Suprapubic skin (tissue), 3 donors: ENCODE measurements around the gene FAM89A.

Experiments used
- POLR2A ChIP-seq, 2 donors: fragments of 450-650 bp; IDR thresholded peaks; one replicate each; pipeline ENCODE4 v1.6.1; 2017; ENCODE audit warnings: antibody characterized with exemption in 2 of 2, mild to moderate bottlenecking in 2 of 2, moderate library complexity in 2 of 2
- TF ChIP-seq, protein P1 (sequence below), 2 donors: fragments of 200-600 bp in 1 of 2; fragments of 450-650 bp in 1 of 2; sonication (generic) in 1 of 2; IDR thresholded peaks; one replicate each; pipeline ENCODE4 v1.5.1; 2016 to 2019; ENCODE audit warnings: antibody characterized with exemption in 2 of 2, mild to moderate bottlenecking in 1 of 2, moderate library complexity in 1 of 2

DNA sequence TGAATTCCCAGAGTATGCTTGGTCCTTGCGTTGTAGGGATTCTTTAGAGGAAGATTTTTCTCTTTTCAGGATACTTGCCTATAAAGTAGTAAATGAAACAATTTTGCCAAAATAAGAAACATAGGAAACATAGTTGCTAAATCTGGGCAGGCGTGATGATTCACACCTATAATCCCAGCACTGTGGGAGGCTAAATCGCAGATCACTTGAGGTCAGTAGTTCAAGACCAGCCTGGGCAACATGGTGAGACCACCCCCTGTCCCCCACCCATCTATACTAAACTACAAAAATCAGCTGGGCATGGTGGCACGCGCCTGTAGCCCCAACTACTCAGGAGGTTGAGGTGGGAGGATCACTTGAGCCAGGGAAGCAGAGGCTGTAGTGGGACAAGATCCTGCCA lies 56.2 kb downstream of the FAM89A start:
- no peak for TF ChIP-seq POLR2A (IDR thresholded peaks at IDR 0.05)
- TF ChIP-seq, protein P1, sequence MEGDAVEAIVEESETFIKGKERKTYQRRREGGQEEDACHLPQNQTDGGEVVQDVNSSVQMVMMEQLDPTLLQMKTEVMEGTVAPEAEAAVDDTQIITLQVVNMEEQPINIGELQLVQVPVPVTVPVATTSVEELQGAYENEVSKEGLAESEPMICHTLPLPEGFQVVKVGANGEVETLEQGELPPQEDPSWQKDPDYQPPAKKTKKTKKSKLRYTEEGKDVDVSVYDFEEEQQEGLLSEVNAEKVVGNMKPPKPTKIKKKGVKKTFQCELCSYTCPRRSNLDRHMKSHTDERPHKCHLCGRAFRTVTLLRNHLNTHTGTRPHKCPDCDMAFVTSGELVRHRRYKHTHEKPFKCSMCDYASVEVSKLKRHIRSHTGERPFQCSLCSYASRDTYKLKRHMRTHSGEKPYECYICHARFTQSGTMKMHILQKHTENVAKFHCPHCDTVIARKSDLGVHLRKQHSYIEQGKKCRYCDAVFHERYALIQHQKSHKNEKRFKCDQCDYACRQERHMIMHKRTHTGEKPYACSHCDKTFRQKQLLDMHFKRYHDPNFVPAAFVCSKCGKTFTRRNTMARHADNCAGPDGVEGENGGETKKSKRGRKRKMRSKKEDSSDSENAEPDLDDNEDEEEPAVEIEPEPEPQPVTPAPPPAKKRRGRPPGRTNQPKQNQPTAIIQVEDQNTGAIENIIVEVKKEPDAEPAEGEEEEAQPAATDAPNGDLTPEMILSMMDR (IDR thresholded peaks at IDR 0.05): no peak
